Measurements from ENCODE around the gene AK5. TPM values are rescaled to one million over a fixed set of nuclear protein-coding genes. Genes with fewer than 3 reads are reported as not detected.

The AK5 gene
- total and polyA plus RNA-seq, 4 donors = 0.06 to 3.0 (median 0.15) TPM; not detected in 1

- H3K9ac ChIP-seq (ENCODE audit: insufficient read depth in 1 of 2, low read length in 2 of 2) = no peak overlapping the region
- H3K36me3 ChIP-seq (ENCODE audit: control insufficient read depth in 4 of 4, insufficient read depth in 4 of 4, low read length in 4 of 4) = peaks cover 0 to 16% (median 6%) of the 10 kb centered on the region in 4 donors
- peaks cover 0 to 12% (median 5%) of the 10 kb centered on the region in 4 donors for H3K9me3 ChIP-seq (ENCODE audit: control insufficient read depth in 4 of 4, insufficient read depth in 3 of 4, low read length in 3 of 4)
- H3K27ac ChIP-seq (ENCODE audit: low read depth in 1 of 2, low read length in 1 of 2) = no peak overlapping the region
- ATAC-seq (ENCODE audit: insufficient read depth, low FRiP score) (no peak), DNase-seq (no peak)
- no peak for TF ChIP-seq CTCF (IDR thresholded peaks at IDR 0.05; ENCODE audit: control extremely low read depth, extremely low read depth)
- no peak overlapping the region for H3K4me3 ChIP-seq
- WGBS, 2 donors = 96 to 97% methylated on average over 3 of the region's 3 CpGs
- no peaks in the 10 kb centered on the region for H3K27me3 ChIP-seq (ENCODE audit: control insufficient read depth in 3 of 3, insufficient read depth in 3 of 3, low read length in 2 of 3)
- peaks cover 0 to 9% (median 0%) of the 10 kb centered on the region in 5 donors for H3K4me1 ChIP-seq (ENCODE audit: control insufficient read depth in 5 of 5, insufficient read depth in 5 of 5, low read length in 5 of 5)
Measured at GRCh38 chr1:77608893-77609292, 327.1 kb downstream of the AK5 start.

Small RNA genes lying within 50 kb of the gene (small RNA-seq; reads per million reads assigned to genes)
- gene RNU7-8P (ENCODE audit: low replicate concordance) = not detected

Other genes starting within 250 kb of the AK5 start
- gene PIGK, start 62.6 kb upstream of the AK5 start, total RNA-seq = 10 to 100 TPM; 24.3 to 30.2 TPM
- 10 to 100 TPM in 1 of 2 donors, 1 to 10 TPM in 1; 7.9 to 11.5 TPM for gene PIGK, start 62.6 kb upstream of the AK5 start, polyA plus RNA-seq

Data from lung (tissue), 13 donors.